Raji (cell line): ENCODE results near the gene TMEM87B.

Experiments used
- POLR2A ChIP-seq: IDR thresholded peaks from 2 replicates; pipeline ENCODE4 v1.6.1; 2011; ENCODE audit warnings: low read depth, low read length, control low read depth; ENCODE audit not compliant: insufficient read depth

Gene TMEM87B

DNA sequence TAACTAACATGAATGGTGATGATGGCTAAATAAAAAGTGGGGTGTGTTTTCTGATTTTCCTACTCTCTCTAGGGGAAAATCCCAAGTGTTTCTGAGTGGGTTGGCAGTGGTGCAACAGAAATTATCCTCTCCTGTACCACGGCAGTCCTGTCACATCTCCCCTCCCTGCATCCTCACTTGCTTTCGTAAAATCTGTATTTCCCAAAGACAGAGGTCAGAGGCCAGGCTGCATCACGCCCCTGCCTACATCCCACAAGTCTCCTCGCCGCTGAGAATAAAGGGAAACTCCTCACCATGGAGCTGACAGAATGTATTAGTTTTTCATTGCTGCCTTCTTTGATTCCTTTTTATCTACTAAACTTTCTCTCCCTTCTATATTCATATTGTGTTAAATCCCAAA is 96.2 kb downstream of the TMEM87B start:
- TF ChIP-seq POLR2A, result no peak

DNA sequence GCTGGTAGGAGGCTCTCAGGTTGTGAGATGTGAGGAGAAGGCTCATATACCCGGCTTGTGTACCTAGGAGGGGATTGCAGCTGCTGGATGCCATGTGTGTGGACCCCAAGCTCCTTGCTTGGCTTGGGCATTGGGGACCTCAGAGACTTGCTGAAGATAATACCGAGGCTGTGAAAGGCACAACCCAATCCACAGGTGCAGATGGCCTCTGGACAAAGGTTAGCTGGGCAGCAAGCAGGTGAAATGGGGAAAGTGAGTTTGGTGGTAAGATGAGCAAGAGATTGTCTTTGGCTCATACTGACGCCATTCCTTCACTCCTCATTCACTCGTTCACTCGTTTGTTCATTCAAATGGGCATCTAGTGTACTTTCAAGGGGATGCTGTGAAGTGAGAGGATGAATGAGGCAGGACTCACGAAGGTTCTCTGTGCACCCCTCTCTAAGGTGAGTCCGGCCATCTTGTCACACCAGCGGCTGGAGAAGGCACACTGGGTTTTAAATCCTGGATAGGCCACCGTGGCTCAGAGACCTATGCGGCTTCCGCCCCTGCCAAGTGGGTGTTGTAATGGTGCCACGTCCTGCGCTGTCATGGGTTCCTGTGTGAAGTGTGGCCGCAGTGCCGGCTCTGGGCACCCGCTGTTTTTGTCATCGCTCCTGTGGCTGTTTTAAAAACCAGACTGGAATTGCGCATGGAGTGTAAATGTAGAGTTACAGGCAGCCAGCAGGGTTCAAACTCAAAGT is 96.8 kb downstream of the TMEM87B start:
- no peak for TF ChIP-seq POLR2A

GRCh38 chr2:112152476-112153178 is 97.6 kb downstream of the TMEM87B start:
- no peak for TF ChIP-seq POLR2A

- TF ChIP-seq POLR2A, result no peak
Measured at GRCh38 chr2:112153179-112153490, 98.1 kb downstream of the TMEM87B start.

DNA sequence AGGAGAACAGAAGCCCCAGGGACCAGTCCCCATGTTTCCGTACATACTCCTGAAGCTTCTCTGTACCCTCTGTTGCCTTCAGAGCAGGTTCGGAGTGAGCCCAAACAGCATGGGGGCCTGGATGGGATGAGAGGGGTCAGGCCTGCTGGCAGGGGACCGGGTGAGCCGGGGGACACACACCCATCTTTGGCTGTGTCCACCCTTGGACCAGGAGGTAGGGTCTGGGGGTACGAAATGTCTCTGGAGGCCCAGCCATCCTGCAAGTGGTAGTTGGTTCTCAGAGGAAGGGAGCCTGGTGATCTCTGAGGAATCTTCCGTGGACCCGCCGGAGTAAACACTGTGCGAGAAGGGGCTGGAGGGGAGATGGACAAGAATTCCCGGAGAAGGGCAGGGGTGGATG is 98.4 kb downstream of the TMEM87B start:
- no peak for TF ChIP-seq POLR2A

- TF ChIP-seq POLR2A, result no peak
Measured at GRCh38 chr2:112154246-112155117, 99.4 kb downstream of the TMEM87B start.

GRCh38 chr2:112155331-112156151 is 100.5 kb downstream of the TMEM87B start:
- no peak for TF ChIP-seq POLR2A

GRCh38 chr2:112156152-112156986 is 101.3 kb downstream of the TMEM87B start:
- no peak for TF ChIP-seq POLR2A

DNA sequence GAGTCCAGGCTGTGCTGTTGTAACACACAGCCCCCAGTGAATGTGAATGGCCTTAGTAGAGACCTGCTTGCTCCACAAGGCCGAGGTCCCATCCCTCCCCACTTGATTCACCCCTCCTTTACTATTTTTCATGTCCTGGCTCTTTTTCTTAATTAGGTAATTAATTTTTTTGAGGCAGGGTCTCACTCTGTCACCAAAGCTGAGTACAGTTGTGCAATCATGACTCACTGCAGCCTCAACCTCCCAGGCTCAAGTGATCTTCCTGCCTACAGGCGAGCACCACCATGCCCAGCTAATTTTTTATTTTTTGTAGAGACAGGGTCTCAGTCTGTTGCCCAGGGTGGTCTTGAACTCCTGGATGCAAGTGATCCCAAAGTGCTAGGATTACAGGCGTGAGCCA is 102.4 kb downstream of the TMEM87B start:
- TF ChIP-seq POLR2A, result no peak

- no peak for TF ChIP-seq POLR2A
Measured at GRCh38 chr2:112159454-112159921, 104.4 kb downstream of the TMEM87B start.

DNA sequence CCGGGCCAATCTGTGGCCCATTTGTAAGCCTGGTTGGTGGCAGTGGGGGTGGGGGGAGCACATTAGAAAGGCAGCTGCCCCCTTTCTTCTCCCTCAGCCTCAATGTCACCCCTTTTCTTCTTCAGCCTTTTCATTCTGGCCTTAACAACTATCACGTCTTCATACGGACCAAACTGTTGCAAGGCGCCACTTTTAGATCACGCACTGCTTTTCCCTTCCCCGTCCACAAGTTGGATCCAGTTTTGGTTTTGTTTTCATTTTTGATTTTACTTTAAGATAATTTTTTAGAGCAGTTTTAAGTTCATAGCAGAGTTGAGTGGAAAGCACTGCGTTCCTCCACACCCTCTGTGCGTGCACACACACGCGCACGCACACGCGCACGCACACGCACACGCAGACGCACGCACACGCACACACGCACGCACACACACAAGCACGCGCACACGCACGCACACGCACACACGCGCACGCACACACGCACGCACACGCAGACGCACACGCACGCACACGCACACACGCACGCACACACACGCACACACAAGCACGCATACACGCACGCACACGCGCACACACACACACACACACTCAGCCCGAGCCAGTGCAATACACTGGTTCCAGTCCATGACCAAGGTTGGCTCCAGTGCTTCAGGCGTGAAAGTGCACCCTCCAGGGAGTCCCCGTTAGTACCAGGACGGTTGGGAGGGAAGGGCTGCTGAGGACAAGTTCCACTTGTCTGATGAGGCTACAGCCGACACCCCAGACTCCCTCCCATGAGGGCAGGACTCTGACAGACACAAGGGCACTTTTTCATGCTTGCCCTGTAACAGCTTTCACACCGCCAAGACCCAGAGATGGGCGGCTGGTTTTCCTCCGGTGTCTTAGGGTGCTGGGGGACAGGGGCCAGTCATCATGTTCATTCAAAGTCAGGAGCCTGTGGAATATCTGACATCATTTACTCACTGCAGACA is 105.5 kb downstream of the TMEM87B start:
- TF ChIP-seq POLR2A, result no peak

GRCh38 chr2:112161431-112162145 is 106.5 kb downstream of the TMEM87B start:
- no peak for TF ChIP-seq POLR2A

DNA sequence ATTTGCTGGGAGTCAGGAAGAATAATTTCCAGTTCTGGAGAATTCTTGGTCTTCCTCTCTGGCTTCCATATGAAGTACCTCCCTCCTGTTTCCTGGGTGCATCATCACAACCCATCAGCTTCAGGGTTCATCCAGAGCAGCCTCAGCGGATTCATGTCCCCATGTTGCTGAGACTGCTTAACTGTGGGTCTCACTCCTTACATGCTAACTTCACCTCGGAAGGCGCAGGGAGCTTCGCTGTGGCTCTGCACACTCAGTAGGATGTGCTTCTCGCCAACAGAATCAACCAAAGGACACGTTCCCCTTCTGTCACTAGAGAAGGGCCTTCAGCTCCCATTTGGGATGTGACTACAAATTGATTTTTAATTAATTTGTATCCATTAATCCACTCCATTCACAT is 107.3 kb downstream of the TMEM87B start:
- TF ChIP-seq POLR2A, result no peak

DNA sequence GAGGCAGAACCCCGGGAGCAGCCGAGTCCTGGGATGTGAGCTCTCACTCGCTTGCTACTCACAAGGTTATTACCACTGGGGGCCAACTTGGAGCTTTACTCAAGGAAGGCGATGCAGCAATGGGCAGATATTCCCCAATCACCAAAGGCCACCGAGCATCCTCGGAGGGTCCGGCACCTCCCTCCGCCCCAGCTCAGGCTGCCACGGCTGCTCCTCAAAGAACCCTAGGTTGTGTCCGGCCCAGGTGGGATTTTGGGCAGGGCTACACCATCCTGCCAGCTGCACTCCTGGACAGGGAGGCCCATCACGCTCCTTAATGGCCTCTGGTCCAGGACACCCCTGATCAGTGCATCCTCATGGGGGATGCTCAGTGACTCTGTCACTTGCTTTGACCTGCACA is 107.9 kb downstream of the TMEM87B start:
- no peak for TF ChIP-seq POLR2A
